GM23338 (cell line): Measurements from ENCODE around the gene RGS2. TPM values are rescaled to one million over a fixed set of nuclear protein-coding genes. Genes with fewer than 3 reads are reported as not detected.

Source experiments
- ATAC-seq: fragments of 200-7000 bp; cut with Tn5 transposase; 3 replicates; pipeline ENCODE4 v1.9.1; 2020
- DNase-seq: peaks from one replicate; pipeline ENCODE4 v3.0.0-alpha.2; 2015; ENCODE audit warnings: low spot score
- H2AFZ ChIP-seq: fragments of 200-600 bp; sonication (generic); 2 replicates; pipeline ENCODE4 v1.8.0; 2016; ENCODE audit warnings: antibody characterized with exemption, mild to moderate bottlenecking, moderate library complexity
- H3F3A ChIP-seq: fragments of 200-600 bp; sonication (generic); replicated peaks from 2 replicates; pipeline ENCODE4 v1.8.0; 2017; ENCODE audit warnings: antibody characterized with exemption, mixed run types, low read depth
- H3K27ac ChIP-seq: fragments of 200-600 bp; sonication (generic); 2 replicates; pipeline ENCODE4 v1.6.1; 2016; ENCODE audit warnings: low read depth
- H3K27me3 ChIP-seq: fragments of 200-600 bp; sonication (generic); 2 replicates; pipeline ENCODE4 v1.8.0; 2016; ENCODE audit warnings: mild to moderate bottlenecking, mixed run types, moderate library complexity; ENCODE audit not compliant: insufficient read depth
- H3K36me3 ChIP-seq: fragments of 200-600 bp; sonication (generic); 2 replicates; pipeline ENCODE4 v1.8.0; 2016; ENCODE audit warnings: mild to moderate bottlenecking; ENCODE audit not compliant: insufficient read depth
- H3K4me1 ChIP-seq: fragments of 200-600 bp; sonication (generic); 2 replicates; pipeline ENCODE4 v1.8.0; 2016; ENCODE audit warnings: mild to moderate bottlenecking, moderate library complexity; ENCODE audit not compliant: insufficient read depth
- H3K4me2 ChIP-seq: fragments of 200-600 bp; sonication (generic); 2 replicates; pipeline ENCODE4 v1.7.1; 2017; ENCODE audit warnings: mixed run types
- H3K4me3 ChIP-seq: fragments of 200-600 bp; sonication (generic); 2 replicates; pipeline ENCODE4 v1.6.1; 2016; ENCODE audit warnings: mixed run types
- H3K79me2 ChIP-seq: fragments of 200-600 bp; sonication (generic); replicated peaks from 2 replicates; pipeline ENCODE4 v1.8.0; 2017; ENCODE audit warnings: mild to moderate bottlenecking; ENCODE audit not compliant: insufficient read depth
- H3K9me2 ChIP-seq: fragments of 200-600 bp; sonication (generic); 2 replicates; pipeline ENCODE4 v1.8.0; 2017; ENCODE audit not compliant: insufficient read depth
- H4K20me1 ChIP-seq: fragments of 200-600 bp; sonication (generic); replicated peaks from 2 replicates; pipeline ENCODE4 v1.8.0; 2017; ENCODE audit warnings: mild to moderate bottlenecking; ENCODE audit not compliant: insufficient read depth
- H3K27ac Mint-ChIP-seq: 2 replicates; pipeline ENCODE4 v1.8.0; 2020; ENCODE audit warnings: inconsistent platforms, mild to moderate bottlenecking, moderate library complexity, mixed read lengths
- H3K27me3 Mint-ChIP-seq: 3 replicates; pipeline ENCODE4 v1.8.0; 2022; ENCODE audit warnings: low read depth, mild to moderate bottlenecking, moderate library complexity, mixed read lengths, inconsistent platforms; ENCODE audit not compliant: insufficient read depth, poor library complexity
- H3K36me3 Mint-ChIP-seq: 3 replicates; pipeline ENCODE4 v1.8.0; 2021; ENCODE audit warnings: low read depth, mild to moderate bottlenecking, inconsistent platforms, moderate library complexity, mixed read lengths
- H3K4me1 Mint-ChIP-seq: 3 replicates; pipeline ENCODE4 v1.8.0; 2020; ENCODE audit warnings: mild to moderate bottlenecking, inconsistent platforms, mixed read lengths
- H3K4me3 Mint-ChIP-seq: 3 replicates; pipeline ENCODE4 v1.8.0; 2021; ENCODE audit warnings: moderate library complexity, mild to moderate bottlenecking, inconsistent platforms, mixed read lengths
- H3K9me3 Mint-ChIP-seq: 3 replicates; pipeline ENCODE4 v1.8.0; 2020; ENCODE audit warnings: moderate library complexity, mild to moderate bottlenecking, inconsistent platforms, mixed read lengths
- CREB1 ChIP-seq: fragments of 250-450 bp; sonication (Bioruptor Pico); IDR thresholded peaks from 2 replicates; pipeline ENCODE4 v1.5.0; 2020; ENCODE audit warnings: low read depth, mild to moderate bottlenecking, moderate library complexity
- ETS1 ChIP-seq: IDR thresholded peaks from 2 replicates; pipeline ENCODE4 v1.6.1; 2016; ENCODE audit warnings: antibody characterized with exemption
- EZH2 ChIP-seq: fragments of 200-600 bp; sonication (generic); IDR thresholded peaks from one replicate; pipeline ENCODE4 v1.8.0; 2017; ENCODE audit warnings: antibody characterized with exemption, mild to moderate bottlenecking, low read depth; ENCODE audit not compliant: unreplicated experiment
- EZH2phosphoT487 ChIP-seq: fragments of 200-600 bp; sonication (generic); IDR thresholded peaks from one replicate; pipeline ENCODE4 v1.8.1; 2018; ENCODE audit warnings: antibody characterized with exemption; ENCODE audit not compliant: unreplicated experiment
- JUNB ChIP-seq: IDR thresholded peaks from one replicate; pipeline ENCODE4 v1.6.1; 2016; ENCODE audit warnings: antibody characterized with exemption; ENCODE audit not compliant: unreplicated experiment
- NANOG ChIP-seq: IDR thresholded peaks from 2 replicates; pipeline ENCODE4 v1.6.1; 2016; ENCODE audit warnings: antibody characterized with exemption, borderline replicate concordance
- POLR2AphosphoS5 ChIP-seq: IDR thresholded peaks from 2 replicates; pipeline ENCODE4 v1.6.1; 2016; ENCODE audit warnings: antibody characterized with exemption, low read depth
- REST ChIP-seq: IDR thresholded peaks from one replicate; pipeline ENCODE4 v1.6.1; 2018; ENCODE audit warnings: antibody characterized with exemption; ENCODE audit not compliant: unreplicated experiment
- ZNF114 ChIP-seq: fragments of 250-450 bp; sonication (Bioruptor Pico); IDR thresholded peaks from 2 replicates; pipeline ENCODE4 v1.5.0; 2020; ENCODE audit warnings: mild to moderate bottlenecking, moderate library complexity
- ZNF331 ChIP-seq: fragments of 250-450 bp; sonication (Bioruptor Pico); IDR thresholded peaks from 2 replicates; pipeline ENCODE4 v1.5.0; 2020; ENCODE audit warnings: low read depth, mild to moderate bottlenecking, moderate library complexity
- ZNF462 ChIP-seq: fragments of 250-450 bp; sonication (Bioruptor Pico); IDR thresholded peaks from 2 replicates; pipeline ENCODE4 v1.5.0; 2020; ENCODE audit warnings: mild to moderate bottlenecking, moderate library complexity
- polyA plus RNA-seq: library from polyadenylated mRNA; unstranded; fragments of >200 nt; fragmentation: Nextera tagmentation; extraction: Ambion mirVana; gene quantifications from 2 replicates; pipeline ENCODE4 v1.2.1, GENCODE V29; 2016
- total RNA-seq: library from RNA; depleted of rRNA; stranded (reverse); fragments of >200 nt; shearing (Covaris generic); gene quantifications from 2 replicates; pipeline ENCODE4 v1.2.3, GENCODE V29; 2014

RGS2 gene
- total and polyA plus RNA-seq, 2 experiments from 2014 or later: 13.8 to 24.8 TPM

- no peak overlapping the region for H2AFZ ChIP-seq
- H3K9me2 ChIP-seq: 0 out of 2 replicates have a peak, but pooled peaks cover 3% of the 10 kb centered on the region
- H3K4me1 ChIP-seq: no peaks in the 10 kb centered on the region
- ATAC-seq (no peak), DNase-seq (no peak)
- H3K27me3 ChIP-seq: no peaks in the 10 kb centered on the region
- Mint-ChIP-seq H3K36me3 (peaks cover 4% of the 10 kb centered on the region; the same call in 1 of the 3 replicates), H3K4me3 (no peak overlapping the region), H3K9me3 (peaks cover 15% of the 10 kb centered on the region; the same call in 2 of the 3 replicates), H3K27ac (no peak overlapping the region), H3K27me3 (peaks cover 3% of the 10 kb centered on the region), H3K4me1 (peaks cover 5% of the 10 kb centered on the region)
- H3K36me3 ChIP-seq: no peaks in the 10 kb centered on the region
- H3K4me2 ChIP-seq: no peak overlapping the region
- H3K4me3 ChIP-seq: no peak overlapping the region
- TF ChIP-seq NANOG: no peak
- no peak for TF ChIP-seq ZNF462 (CRISPR knock-in tag)
- no peak for TF ChIP-seq ZNF114 (CRISPR knock-in tag)
- TF ChIP-seq ZNF331 (CRISPR knock-in tag): no peak
- TF ChIP-seq CREB1 (CRISPR knock-in tag): no peak
- TF ChIP-seq EZH2: no peak
- no peak for TF ChIP-seq REST
- TF ChIP-seq EZH2phosphoT487: no peak
- TF ChIP-seq POLR2AphosphoS5: no peak
- TF ChIP-seq ETS1: no peak
- no peak for TF ChIP-seq JUNB
- H3K79me2 ChIP-seq: no peaks in the 10 kb centered on the region
- no peaks in the 10 kb centered on the region for H4K20me1 ChIP-seq
- H3K27ac ChIP-seq: no peak overlapping the region
- no peaks in the 10 kb centered on the region for H3F3A ChIP-seq
Measured at GRCh38 chr1:192858456-192858855, 49.6 kb downstream of the RGS2 start.
